ENCODE measurements around the gene STN1. TPM values are rescaled to one million over a fixed set of nuclear protein-coding genes. Genes with fewer than 3 reads are reported as not detected.

STN1 gene
- total RNA-seq, 1 donor from 2014 or later: 17.3 TPM

DNA sequence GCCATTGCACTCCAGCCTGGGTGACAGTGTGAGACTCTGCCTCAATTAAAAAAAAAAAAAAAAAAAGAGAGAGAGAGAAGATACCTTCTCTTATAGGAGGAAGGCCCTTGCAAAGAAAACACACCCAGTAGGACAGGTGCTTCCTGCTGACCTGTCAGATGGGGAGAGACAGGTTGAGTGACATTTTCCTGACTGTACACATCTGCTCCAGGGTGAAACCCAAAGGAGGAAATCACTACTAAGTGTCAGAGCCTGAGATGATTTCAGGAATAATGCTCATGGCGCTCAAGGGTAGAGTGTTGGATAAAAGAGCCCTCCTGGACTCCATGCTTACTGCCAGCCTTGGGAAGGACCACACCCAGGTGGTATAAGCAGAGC, 1.7 kb upstream of the STN1 start:
- no peak overlapping the region for H2AFZ ChIP-seq (ENCODE audit: low read depth, low read length)
- FAIRE-seq: no peak
- DNase-seq (ENCODE audit: low read depth): no peak

DNA sequence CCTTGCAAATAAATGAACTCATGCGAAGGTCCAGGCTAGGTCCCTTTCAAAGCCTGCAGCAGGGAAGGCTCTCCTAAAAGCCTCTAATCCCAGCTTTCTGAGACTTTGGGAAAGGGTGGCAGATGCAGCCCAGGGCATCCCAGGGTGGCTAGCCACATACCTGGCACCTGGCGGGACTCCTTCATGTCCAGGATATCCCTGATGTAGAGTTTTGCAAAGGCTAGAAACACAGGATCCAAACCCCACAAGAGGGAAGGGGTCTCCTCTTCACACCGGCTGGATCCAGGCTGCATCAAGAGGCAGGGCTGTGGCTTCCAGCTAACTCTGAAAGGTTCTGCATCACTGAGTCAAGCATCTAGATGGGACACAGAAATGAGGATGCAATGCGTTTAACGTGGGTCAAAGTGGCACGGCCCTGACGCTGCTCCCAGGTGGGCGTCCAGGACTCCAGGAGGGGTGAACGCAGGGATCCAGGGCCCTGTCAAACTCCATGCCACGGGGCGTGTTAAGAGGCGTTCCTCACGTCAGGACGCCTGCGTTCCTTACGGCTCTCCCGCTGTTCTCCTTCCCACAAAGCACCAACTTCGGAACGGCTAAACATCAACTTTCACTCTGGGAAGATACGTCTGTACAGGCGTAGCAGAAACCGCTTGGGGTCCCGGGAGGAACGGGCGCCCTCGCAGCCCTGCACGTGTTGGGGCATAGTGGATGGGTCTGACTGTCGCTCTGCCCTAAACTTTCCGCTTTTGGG, 507 bp downstream of the STN1 start:
- peak overlapping the region; percentile 91 for H3K27ac ChIP-seq (ENCODE audit: low read depth, low read length)
- peak overlapping the region; percentile 90 for H3K4me3 Mint-ChIP-seq (ENCODE audit: unreplicated experiment)
- no peaks in the 10 kb centered on the region for H3K36me3 Mint-ChIP-seq (ENCODE audit: low read depth, unreplicated experiment)
- TF ChIP-seq EZH2 (IDR thresholded peaks at IDR 0.05; ENCODE audit: insufficient read depth, low read length): no peak
- TF ChIP-seq, protein P1, sequence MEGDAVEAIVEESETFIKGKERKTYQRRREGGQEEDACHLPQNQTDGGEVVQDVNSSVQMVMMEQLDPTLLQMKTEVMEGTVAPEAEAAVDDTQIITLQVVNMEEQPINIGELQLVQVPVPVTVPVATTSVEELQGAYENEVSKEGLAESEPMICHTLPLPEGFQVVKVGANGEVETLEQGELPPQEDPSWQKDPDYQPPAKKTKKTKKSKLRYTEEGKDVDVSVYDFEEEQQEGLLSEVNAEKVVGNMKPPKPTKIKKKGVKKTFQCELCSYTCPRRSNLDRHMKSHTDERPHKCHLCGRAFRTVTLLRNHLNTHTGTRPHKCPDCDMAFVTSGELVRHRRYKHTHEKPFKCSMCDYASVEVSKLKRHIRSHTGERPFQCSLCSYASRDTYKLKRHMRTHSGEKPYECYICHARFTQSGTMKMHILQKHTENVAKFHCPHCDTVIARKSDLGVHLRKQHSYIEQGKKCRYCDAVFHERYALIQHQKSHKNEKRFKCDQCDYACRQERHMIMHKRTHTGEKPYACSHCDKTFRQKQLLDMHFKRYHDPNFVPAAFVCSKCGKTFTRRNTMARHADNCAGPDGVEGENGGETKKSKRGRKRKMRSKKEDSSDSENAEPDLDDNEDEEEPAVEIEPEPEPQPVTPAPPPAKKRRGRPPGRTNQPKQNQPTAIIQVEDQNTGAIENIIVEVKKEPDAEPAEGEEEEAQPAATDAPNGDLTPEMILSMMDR (IDR thresholded peaks at IDR 0.05; ENCODE audit: insufficient read depth, low read depth, low read length): no peak
- no peaks in the 10 kb centered on the region for H3K27me3 ChIP-seq (ENCODE audit: insufficient read depth, low read length)
- peaks cover 27% of the 10 kb centered on the region for H3K4me1 ChIP-seq (ENCODE audit: insufficient read depth, low read length)
- H3K4me2 ChIP-seq (ENCODE audit: low read length): peak overlapping the region; percentile 92
- peaks cover 18% of the 10 kb centered on the region for H3K4me1 Mint-ChIP-seq (ENCODE audit: low read depth, unreplicated experiment)
- H3K36me3 ChIP-seq (ENCODE audit: insufficient read depth, low read length): no peaks in the 10 kb centered on the region
- H3K79me2 ChIP-seq (ENCODE audit: insufficient read depth, low read length): peaks cover 39% of the 10 kb centered on the region
- H3K27me3 Mint-ChIP-seq (ENCODE audit: low read depth, unreplicated experiment): no peaks in the 10 kb centered on the region
- FAIRE-seq (no peak), DNase-seq (ENCODE audit: low read depth) (peak; percentile 37)
- H2AFZ ChIP-seq (ENCODE audit: low read depth, low read length): peak overlapping the region; percentile 83
- H4K20me1 ChIP-seq (ENCODE audit: insufficient read depth, low read length): no peaks in the 10 kb centered on the region
- H3K4me3 ChIP-seq (ENCODE audit: insufficient read depth, low read depth, low read length): peak overlapping the region; percentile 85
- H3K9me3 ChIP-seq (ENCODE audit: insufficient read depth, low read depth, low read length): no peaks in the 10 kb centered on the region
- H3K27ac Mint-ChIP-seq (ENCODE audit: unreplicated experiment): peak overlapping the region; percentile 73
- peaks cover 3% of the 10 kb centered on the region for H3K9me3 Mint-ChIP-seq (ENCODE audit: unreplicated experiment)
- peak overlapping the region; percentile 89 for H3K9ac ChIP-seq (ENCODE audit: low read length)

More for the DNA sequence above, 1.7 kb upstream of the STN1 start:
- H3K27ac ChIP-seq (ENCODE audit: low read depth, low read length): no peak overlapping the region
- no peak overlapping the region for H3K4me3 ChIP-seq (ENCODE audit: insufficient read depth, low read depth, low read length)
- Mint-ChIP-seq H3K27ac (ENCODE audit: unreplicated experiment) (no peak overlapping the region), H3K4me3 (ENCODE audit: unreplicated experiment) (no peak overlapping the region), H3K9me3 (ENCODE audit: unreplicated experiment) (peaks cover 3% of the 10 kb centered on the region), H3K27me3 (ENCODE audit: low read depth, unreplicated experiment) (no peaks in the 10 kb centered on the region), H3K4me1 (ENCODE audit: low read depth, unreplicated experiment) (peaks cover 18% of the 10 kb centered on the region), H3K36me3 (ENCODE audit: low read depth, unreplicated experiment) (no peaks in the 10 kb centered on the region)
- no peak overlapping the region for H3K4me2 ChIP-seq (ENCODE audit: low read length)
- TF ChIP-seq, protein P1 (IDR thresholded peaks at IDR 0.05; ENCODE audit: insufficient read depth, low read depth, low read length): no peak
- TF ChIP-seq EZH2 (IDR thresholded peaks at IDR 0.05; ENCODE audit: insufficient read depth, low read length): no peak
- no peaks in the 10 kb centered on the region for H4K20me1 ChIP-seq (ENCODE audit: insufficient read depth, low read length)
- H3K36me3 ChIP-seq (ENCODE audit: insufficient read depth, low read length): no peaks in the 10 kb centered on the region
- no peak overlapping the region for H3K9ac ChIP-seq (ENCODE audit: low read length)
- H3K4me1 ChIP-seq (ENCODE audit: insufficient read depth, low read length): peaks cover 27% of the 10 kb centered on the region
- H3K9me3 ChIP-seq (ENCODE audit: insufficient read depth, low read depth, low read length): no peaks in the 10 kb centered on the region
- H3K27me3 ChIP-seq (ENCODE audit: insufficient read depth, low read length): no peaks in the 10 kb centered on the region
- H3K79me2 ChIP-seq (ENCODE audit: insufficient read depth, low read length): peaks cover 30% of the 10 kb centered on the region

DNA sequence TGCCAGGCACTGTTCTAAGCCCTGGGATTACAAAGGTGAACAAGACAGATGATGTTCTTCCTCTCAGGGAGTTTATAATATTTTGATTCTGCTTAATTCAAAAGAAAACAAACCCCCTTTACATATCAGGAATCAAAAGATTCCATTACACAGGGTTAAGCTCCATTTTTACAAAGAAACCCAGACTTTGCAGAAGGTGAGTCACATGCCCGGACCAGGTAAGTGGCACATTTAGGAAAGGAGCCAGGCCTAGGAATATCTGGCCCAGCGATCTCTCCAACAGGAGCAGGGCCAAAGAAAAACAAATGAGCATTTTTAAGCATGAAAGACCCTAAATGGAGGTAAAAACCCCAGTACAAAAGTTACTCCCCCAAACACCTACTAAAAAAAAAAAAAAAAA, 1.1 kb downstream of the STN1 start:
- Mint-ChIP-seq H3K27me3 (ENCODE audit: low read depth, unreplicated experiment) (no peaks in the 10 kb centered on the region), H3K27ac (ENCODE audit: unreplicated experiment) (no peak overlapping the region), H3K9me3 (ENCODE audit: unreplicated experiment) (peaks cover 3% of the 10 kb centered on the region), H3K4me1 (ENCODE audit: low read depth, unreplicated experiment) (peaks cover 18% of the 10 kb centered on the region), H3K4me3 (ENCODE audit: unreplicated experiment) (peak overlapping the region; percentile 90), H3K36me3 (ENCODE audit: low read depth, unreplicated experiment) (no peaks in the 10 kb centered on the region)
- no peak overlapping the region for H2AFZ ChIP-seq (ENCODE audit: low read depth, low read length)
- H4K20me1 ChIP-seq (ENCODE audit: insufficient read depth, low read length): no peaks in the 10 kb centered on the region
- peak overlapping the region; percentile 92 for H3K4me2 ChIP-seq (ENCODE audit: low read length)
- peaks cover 27% of the 10 kb centered on the region for H3K4me1 ChIP-seq (ENCODE audit: insufficient read depth, low read length)
- H3K27me3 ChIP-seq (ENCODE audit: insufficient read depth, low read length): no peaks in the 10 kb centered on the region
- no peaks in the 10 kb centered on the region for H3K9me3 ChIP-seq (ENCODE audit: insufficient read depth, low read depth, low read length)
- no peak overlapping the region for H3K27ac ChIP-seq (ENCODE audit: low read depth, low read length)
- H3K9ac ChIP-seq (ENCODE audit: low read length): peak overlapping the region; percentile 89
- peaks cover 39% of the 10 kb centered on the region for H3K79me2 ChIP-seq (ENCODE audit: insufficient read depth, low read length)
- FAIRE-seq: no peak
- no peak for TF ChIP-seq EZH2 (IDR thresholded peaks at IDR 0.05; ENCODE audit: insufficient read depth, low read length)
- TF ChIP-seq, protein P1 (IDR thresholded peaks at IDR 0.05; ENCODE audit: insufficient read depth, low read depth, low read length): no peak
- H3K4me3 ChIP-seq (ENCODE audit: insufficient read depth, low read depth, low read length): peak overlapping the region; percentile 85
- DNase-seq (ENCODE audit: low read depth): no peak
- H3K36me3 ChIP-seq (ENCODE audit: insufficient read depth, low read length): no peaks in the 10 kb centered on the region

Data from astrocyte (in vitro differentiated cells and primary cell).